CD4-positive, alpha-beta T cell treated with Interleukin-2 at 100 ng/mL for 4 hours (primary cell): ENCODE measurements around the gene MEGF8.

Experiments used
- DNase-seq: peaks from one replicate; pipeline ENCODE4 v3.0.0-alpha.2; 2020; ENCODE audit warnings: low spot score

MEGF8 gene

GRCh38 chr19:42287017-42287826, 38.2 kb upstream of the MEGF8 start:
- no peak for DNase-seq

GRCh38 chr19:42287827-42288107, 37.7 kb upstream of the MEGF8 start:
- DNase-seq = no peak

- DNase-seq = no peak
Measured at GRCh38 chr19:42288387-42288786, 37.0 kb upstream of the MEGF8 start.

GRCh38 chr19:42288881-42289555, 36.4 kb upstream of the MEGF8 start:
- no peak for DNase-seq

- DNase-seq = no peak
Measured at GRCh38 chr19:42289556-42290041, 35.8 kb upstream of the MEGF8 start.

GRCh38 chr19:42290136-42290522, 35.3 kb upstream of the MEGF8 start:
- no peak for DNase-seq

GRCh38 chr19:42290523-42291434, 34.7 kb upstream of the MEGF8 start:
- peak; percentile 57 for DNase-seq

- DNase-seq = no peak
Measured at GRCh38 chr19:42291435-42291810, 34.0 kb upstream of the MEGF8 start.

GRCh38 chr19:42292042-42292960, 33.1 kb upstream of the MEGF8 start:
- DNase-seq = no peak

GRCh38 chr19:42292963-42293362, 32.5 kb upstream of the MEGF8 start:
- no peak for DNase-seq

GRCh38 chr19:42293540-42293939, 31.9 kb upstream of the MEGF8 start:
- no peak for DNase-seq

- no peak for DNase-seq
Measured at GRCh38 chr19:42293948-42294347, 31.5 kb upstream of the MEGF8 start.

- DNase-seq = no peak
Measured at GRCh38 chr19:42294471-42295137, 30.8 kb upstream of the MEGF8 start.

GRCh38 chr19:42295342-42295741, 30.1 kb upstream of the MEGF8 start:
- no peak for DNase-seq

GRCh38 chr19:42295831-42296525, 29.5 kb upstream of the MEGF8 start:
- peak; percentile 91 for DNase-seq

- DNase-seq = no peak
Measured at GRCh38 chr19:42297039-42297438, 28.4 kb upstream of the MEGF8 start.

GRCh38 chr19:42301646-42302203, 23.7 kb upstream of the MEGF8 start, which contains the start of gene PRR19:
Gene PRR19, plus strand, starts transcription at chr19:42302132. Its CDS starts 7,453 bp downstream, at chr19:42309585.
- DNase-seq = no peak

- no peak for DNase-seq
Measured at GRCh38 chr19:42303101-42303464, 22.4 kb upstream of the MEGF8 start.

- DNase-seq = no peak
Measured at GRCh38 chr19:42303876-42304275, 21.6 kb upstream of the MEGF8 start.

GRCh38 chr19:42306646-42307045, 18.8 kb upstream of the MEGF8 start:
- DNase-seq = no peak
